OCI-LY3 (cell line): ENCODE measurements around the gene ZNF528.

Source experiments
- H2AFZ ChIP-seq: fragments of 200-600, 300-600 bp; shearing (Covaris generic); 2 replicates; pipeline ENCODE4 v1.6.0; 2014; ENCODE audit warnings: antibody characterized with exemption, low read depth, low read length
- H3K27ac ChIP-seq: fragments of 200-600, 300-600 bp; sonication (generic); 2 replicates; pipeline ENCODE4 v1.5.1; 2014; ENCODE audit warnings: mild to moderate bottlenecking, low read length, moderate library complexity, mixed read lengths
- H3K27me3 ChIP-seq: fragments of 200-600, 300-600 bp; sonication (generic); 2 replicates; pipeline ENCODE4 v1.6.1; 2014; ENCODE audit warnings: low read depth, low read length, mixed read lengths
- H3K36me3 ChIP-seq: fragments of 200-600, 300-600 bp; sonication (generic); replicated peaks from 2 replicates; pipeline ENCODE3; 2014; ENCODE audit warnings: low read depth, low read length, mixed read lengths
- H3K4me1 ChIP-seq: fragments of 300-600, 200-600 bp; sonication (generic); 2 replicates; pipeline ENCODE4 v1.6.1; 2014; ENCODE audit warnings: low read length, mixed read lengths
- H3K4me2 ChIP-seq: fragments of 200-600, 300-600 bp; sonication (generic); 2 replicates; pipeline ENCODE4 v1.6.1; 2014; ENCODE audit warnings: low read length, mixed read lengths
- H3K4me3 ChIP-seq: fragments of 300-600, 200-600 bp; sonication (generic); 2 replicates; pipeline ENCODE4 v1.5.1; 2014; ENCODE audit warnings: antibody characterized with exemption, mild to moderate bottlenecking, low read length, moderate library complexity
- H3K79me2 ChIP-seq: fragments of 300-600, 200-600 bp; shearing (Covaris generic); 2 replicates; pipeline ENCODE4 v1.6.1; 2014; ENCODE audit warnings: mild to moderate bottlenecking, low read length, mixed read lengths
- H3K9ac ChIP-seq: fragments of 300-600, 200-600 bp; shearing (Covaris generic); 2 replicates; pipeline ENCODE4 v1.6.0; 2014; ENCODE audit warnings: mild to moderate bottlenecking, low read length, moderate library complexity
- H3K9me3 ChIP-seq: fragments of 200-600, 300-600 bp; shearing (Covaris generic); 2 replicates; pipeline ENCODE4 v1.6.1; 2014; ENCODE audit warnings: low read length, mixed read lengths; ENCODE audit not compliant: insufficient read depth
- H4K20me1 ChIP-seq: fragments of 200-600, 300-600 bp; sonication (generic); 2 replicates; pipeline ENCODE4 v1.6.1; 2016; ENCODE audit warnings: low read length, mixed read lengths; ENCODE audit not compliant: insufficient read depth
- EZH2phosphoT487 ChIP-seq: fragments of 200-600 bp; shearing (Covaris generic); IDR thresholded peaks from 2 replicates; pipeline ENCODE4 v1.6.1; 2018; ENCODE audit warnings: antibody characterized with exemption, mixed run types, low read depth
- TF ChIP-seq, protein P1 (sequence below): fragments of 200-600, 300-600 bp; sonication (generic); IDR thresholded peaks from 2 replicates; pipeline ENCODE4 v1.5.1; 2014; ENCODE audit warnings: antibody characterized with exemption, low read length, low read depth

The ZNF528 gene

DNA sequence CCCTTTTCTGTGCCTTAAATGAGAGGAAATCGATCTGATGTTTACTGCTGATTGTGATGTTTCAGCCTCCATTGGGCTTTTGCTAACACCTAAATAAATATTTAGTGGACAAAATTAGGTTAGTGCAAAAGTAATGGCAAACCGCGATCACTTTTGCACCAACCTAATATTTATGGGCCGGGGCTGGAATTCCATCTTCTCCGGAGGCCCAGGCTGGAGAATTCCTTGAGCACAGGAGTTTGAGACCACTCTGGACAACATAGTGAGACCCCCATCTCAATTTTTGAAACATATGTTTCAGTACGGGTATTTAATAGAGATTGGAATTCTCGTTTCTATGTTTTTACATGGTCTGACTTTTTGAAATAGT is 27.3 kb upstream of the ZNF528 start:
- H3K9ac ChIP-seq, result no peak overlapping the region
- no peaks in the 10 kb centered on the region for H3K4me1 ChIP-seq
- H3K27ac ChIP-seq, result no peak overlapping the region
- no peaks in the 10 kb centered on the region for H4K20me1 ChIP-seq
- no peak overlapping the region for H3K4me3 ChIP-seq
- H3K36me3 ChIP-seq, result no peaks in the 10 kb centered on the region
- no peaks in the 10 kb centered on the region for H3K79me2 ChIP-seq
- TF ChIP-seq, protein P1, sequence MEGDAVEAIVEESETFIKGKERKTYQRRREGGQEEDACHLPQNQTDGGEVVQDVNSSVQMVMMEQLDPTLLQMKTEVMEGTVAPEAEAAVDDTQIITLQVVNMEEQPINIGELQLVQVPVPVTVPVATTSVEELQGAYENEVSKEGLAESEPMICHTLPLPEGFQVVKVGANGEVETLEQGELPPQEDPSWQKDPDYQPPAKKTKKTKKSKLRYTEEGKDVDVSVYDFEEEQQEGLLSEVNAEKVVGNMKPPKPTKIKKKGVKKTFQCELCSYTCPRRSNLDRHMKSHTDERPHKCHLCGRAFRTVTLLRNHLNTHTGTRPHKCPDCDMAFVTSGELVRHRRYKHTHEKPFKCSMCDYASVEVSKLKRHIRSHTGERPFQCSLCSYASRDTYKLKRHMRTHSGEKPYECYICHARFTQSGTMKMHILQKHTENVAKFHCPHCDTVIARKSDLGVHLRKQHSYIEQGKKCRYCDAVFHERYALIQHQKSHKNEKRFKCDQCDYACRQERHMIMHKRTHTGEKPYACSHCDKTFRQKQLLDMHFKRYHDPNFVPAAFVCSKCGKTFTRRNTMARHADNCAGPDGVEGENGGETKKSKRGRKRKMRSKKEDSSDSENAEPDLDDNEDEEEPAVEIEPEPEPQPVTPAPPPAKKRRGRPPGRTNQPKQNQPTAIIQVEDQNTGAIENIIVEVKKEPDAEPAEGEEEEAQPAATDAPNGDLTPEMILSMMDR, result no peak
- no peak for TF ChIP-seq EZH2phosphoT487
- no peak overlapping the region for H2AFZ ChIP-seq
- H3K9me3 ChIP-seq, result peaks cover 14% of the 10 kb centered on the region; the same call in 1 of the 2 replicates
- H3K27me3 ChIP-seq, result no peaks in the 10 kb centered on the region
- H3K4me2 ChIP-seq, result no peak overlapping the region

DNA sequence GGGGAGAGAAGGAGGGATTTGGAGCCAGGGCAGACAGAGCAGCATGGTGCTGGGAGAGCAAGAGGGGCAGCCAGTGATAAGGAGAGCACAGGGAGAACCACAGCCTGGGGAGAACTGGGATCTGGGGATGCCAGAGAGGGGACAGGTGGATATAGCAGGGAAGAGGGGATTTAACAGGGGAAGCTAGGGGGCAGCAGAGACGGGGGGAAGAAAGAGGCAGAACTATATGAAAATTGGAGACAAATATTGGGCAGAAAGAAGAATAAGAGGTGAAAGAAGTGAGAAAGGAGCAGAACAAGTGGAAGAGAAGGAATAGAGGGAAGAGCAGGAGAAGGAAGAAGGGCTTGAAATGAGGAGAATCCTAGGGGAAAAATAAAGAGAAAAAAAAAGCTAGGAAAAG is 6.5 kb upstream of the ZNF528 start:
- Histone ChIP-seq H3K79me2 (no peaks in the 10 kb centered on the region), H3K4me1 (no peaks in the 10 kb centered on the region), H3K4me2 (no peak overlapping the region), H3K27ac (no peak overlapping the region), H3K27me3 (no peaks in the 10 kb centered on the region), H3K36me3 (no peaks in the 10 kb centered on the region), H3K9ac (no peak overlapping the region), H3K9me3 (peaks cover 6% of the 10 kb centered on the region; the same call in 1 of the 2 replicates), H3K4me3 (no peak overlapping the region), H4K20me1 (no peaks in the 10 kb centered on the region), H2AFZ (no peak overlapping the region)
- TF ChIP-seq, protein P1, result peak; percentile 16; the same call in 1 of the 2 replicates
- no peak for TF ChIP-seq EZH2phosphoT487

- Histone ChIP-seq H4K20me1 (no peaks in the 10 kb centered on the region), H3K4me3 (no peak overlapping the region), H3K9ac (no peak overlapping the region), H3K36me3 (no peaks in the 10 kb centered on the region), H3K4me2 (no peak overlapping the region), H3K4me1 (no peaks in the 10 kb centered on the region), H3K79me2 (no peaks in the 10 kb centered on the region), H2AFZ (no peak overlapping the region), H3K27me3 (no peaks in the 10 kb centered on the region), H3K27ac (no peak overlapping the region), H3K9me3 (peaks cover 14% of the 10 kb centered on the region; the same call in 1 of the 2 replicates)
- TF ChIP-seq, protein P1, result no peak
- no peak for TF ChIP-seq EZH2phosphoT487
Observed at GRCh38 chr19:52398081-52398441, 412 bp downstream of the ZNF528 start.

DNA sequence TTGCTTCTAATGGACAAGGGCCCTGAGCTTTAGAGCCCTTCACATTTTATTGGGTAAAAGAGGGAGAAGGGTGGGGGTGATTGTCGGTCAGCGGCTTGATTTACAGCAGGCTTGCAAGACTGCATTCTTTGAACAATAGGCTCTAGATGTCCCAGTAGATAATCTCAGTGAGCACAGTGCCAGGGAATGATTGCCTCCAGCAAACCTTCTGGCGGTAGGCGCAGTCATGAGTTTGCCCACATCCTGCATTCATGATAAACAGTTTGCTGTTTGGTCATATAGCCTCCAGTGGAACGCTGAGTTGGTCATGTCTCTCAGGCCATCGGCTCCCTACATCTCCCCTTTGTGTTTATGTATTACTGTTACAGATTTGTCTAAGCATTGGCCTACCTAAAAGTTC is 12.6 kb downstream of the ZNF528 start:
- H3K4me1 ChIP-seq, result no peaks in the 10 kb centered on the region
- no peak overlapping the region for H3K27ac ChIP-seq
- no peaks in the 10 kb centered on the region for H3K79me2 ChIP-seq
- H3K36me3 ChIP-seq, result no peaks in the 10 kb centered on the region
- H3K9ac ChIP-seq, result no peak overlapping the region
- TF ChIP-seq, protein P1, result no peak
- TF ChIP-seq EZH2phosphoT487, result no peak
- peaks cover 10% of the 10 kb centered on the region for H3K9me3 ChIP-seq
- H2AFZ ChIP-seq, result no peak overlapping the region
- no peak overlapping the region for H3K4me2 ChIP-seq
- H3K4me3 ChIP-seq, result no peak overlapping the region
- no peaks in the 10 kb centered on the region for H4K20me1 ChIP-seq
- no peaks in the 10 kb centered on the region for H3K27me3 ChIP-seq
